Immature natural killer cell (primary cell): ENCODE results near the gene RBM17. TPM values are rescaled to one million over a fixed set of nuclear protein-coding genes. Genes with fewer than 3 reads are reported as not detected.

Source experiments
- DNase-seq, 3 donors: peaks; one replicate each; pipeline ENCODE4 v3.0.0; 2022; ENCODE audit warnings: mixed read lengths in 1 of 3
- H3K27ac Mint-ChIP-seq, 6 donors: one replicate each; pipeline ENCODE4 v1.8.0; 2020; ENCODE audit warnings: mixed read lengths in 6 of 6, mild to moderate bottlenecking in 5 of 6, inconsistent platforms in 4 of 6, moderate library complexity in 3 of 6
- H3K27me3 Mint-ChIP-seq, 3 donors: one replicate each; pipeline ENCODE4 v1.8.0; 2020 to 2021; ENCODE audit warnings: low read depth in 3 of 3, mild to moderate bottlenecking in 3 of 3, mixed read lengths in 3 of 3, moderate library complexity in 3 of 3, inconsistent platforms in 1 of 3
- H3K36me3 Mint-ChIP-seq, 3 donors: one replicate each; pipeline ENCODE4 v1.8.0; 2020; ENCODE audit warnings: mixed read lengths in 3 of 3, inconsistent platforms in 2 of 3, mild to moderate bottlenecking in 2 of 3
- H3K4me1 Mint-ChIP-seq, 2 donors: one replicate each; pipeline ENCODE4 v1.8.0; 2020; ENCODE audit warnings: inconsistent platforms in 2 of 2, mild to moderate bottlenecking in 2 of 2, mixed read lengths in 2 of 2, moderate library complexity in 1 of 2
- H3K4me3 Mint-ChIP-seq, 5 donors: one replicate each; pipeline ENCODE4 v1.8.0; 2020; ENCODE audit warnings: mild to moderate bottlenecking in 5 of 5, mixed read lengths in 5 of 5, inconsistent platforms in 3 of 5, moderate library complexity in 3 of 5
- H3K9me3 Mint-ChIP-seq, 6 donors: one replicate each; pipeline ENCODE4 v1.8.0; 2020; ENCODE audit warnings: mild to moderate bottlenecking in 6 of 6, mixed read lengths in 6 of 6, inconsistent platforms in 4 of 6, moderate library complexity in 3 of 6
- polyA plus RNA-seq, 3 donors: library from polyadenylated mRNA; unstranded; fragments of 300-500 nt; fragmentation: Illumina TruSeq; gene quantifications; one replicate each; pipeline ENCODE4 v1.2.3, GENCODE V29; 2021

RBM17 gene
- polyA plus RNA-seq, 3 donors from 2014 or later: 30.9 to 91.5 (median 55.5) TPM

DNA sequence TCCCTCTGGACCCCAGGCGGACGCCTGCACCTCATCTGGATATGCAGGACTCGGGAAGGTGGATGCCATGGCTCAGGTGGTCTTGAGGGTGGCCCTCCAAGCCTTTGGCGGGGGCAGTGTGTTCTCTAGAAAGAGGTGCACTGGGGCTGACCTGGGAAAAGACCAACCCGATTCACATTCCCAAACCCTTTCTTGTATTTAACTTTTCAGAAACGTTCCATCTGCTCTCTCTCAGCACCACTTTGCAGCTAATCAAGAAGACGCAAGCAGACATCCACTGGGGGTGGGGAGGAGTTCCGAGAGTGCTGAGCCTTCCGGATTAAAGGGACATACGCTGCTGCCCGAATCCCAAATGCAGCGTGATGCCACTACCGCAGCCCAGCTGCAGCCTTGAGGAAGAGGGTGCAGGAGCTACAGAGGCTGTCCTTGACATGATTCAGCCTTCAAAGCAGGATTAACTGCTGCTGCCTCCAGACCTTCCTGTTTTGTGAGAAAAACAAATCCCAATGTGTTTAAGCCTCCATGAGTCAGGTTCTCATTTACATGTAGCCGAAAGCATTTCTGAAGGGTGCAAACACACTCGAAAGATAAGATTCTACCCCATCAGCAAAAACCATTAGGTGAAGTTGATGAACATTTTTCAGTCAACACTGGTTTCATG, 39.9 kb downstream of the RBM17 start:
- peaks cover 16 to 17% of the 10 kb centered on the region in 2 donors for H3K4me1 Mint-ChIP-seq
- DNase-seq: no peak
- no peak overlapping the region for H3K27ac Mint-ChIP-seq
- peaks cover 12 to 16% (median 13%) of the 10 kb centered on the region in 3 donors for H3K27me3 Mint-ChIP-seq
- no peak overlapping the region for H3K4me3 Mint-ChIP-seq
- no peaks in the 10 kb centered on the region for H3K9me3 Mint-ChIP-seq
- H3K36me3 Mint-ChIP-seq: no peaks in the 10 kb centered on the region

DNA sequence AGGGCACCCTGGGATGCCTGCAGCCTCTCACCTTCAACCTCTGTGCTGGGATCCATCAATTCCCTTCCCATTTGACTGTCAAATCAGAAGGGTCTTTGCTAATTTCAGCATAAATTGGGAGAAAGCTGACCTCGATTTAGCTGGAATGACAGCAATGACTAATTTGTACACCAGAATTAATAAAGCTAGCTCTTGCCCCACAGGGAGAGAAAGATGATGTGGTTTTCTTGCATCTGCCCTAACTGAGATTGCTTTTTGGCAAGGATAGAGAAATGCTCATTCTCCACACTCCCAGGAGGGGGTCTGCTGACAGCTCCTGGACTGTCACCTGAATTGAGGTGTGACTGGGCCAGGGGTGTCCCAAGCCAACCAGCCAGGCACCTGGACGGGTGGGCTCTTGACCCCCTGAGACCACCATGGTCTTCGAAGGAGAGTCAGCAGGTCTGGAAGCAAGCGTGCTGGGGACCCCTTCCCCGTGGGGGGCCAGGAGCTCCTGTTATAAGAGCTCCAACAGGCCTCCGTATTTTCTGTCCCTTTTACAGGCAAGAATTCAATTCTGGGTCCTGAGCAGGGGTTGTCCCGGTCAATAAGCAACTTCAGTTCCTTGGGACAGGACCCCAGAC, 42.1 kb downstream of the RBM17 start:
- Mint-ChIP-seq H3K4me1 (peaks cover 16 to 17% of the 10 kb centered on the region in 2 donors), H3K36me3 (no peaks in the 10 kb centered on the region), H3K4me3 (no peak overlapping the region), H3K27me3 (peaks cover 11 to 16% (median 12%) of the 10 kb centered on the region in 3 donors), H3K9me3 (no peaks in the 10 kb centered on the region), H3K27ac (no peak overlapping the region)
- no peak for DNase-seq

DNA sequence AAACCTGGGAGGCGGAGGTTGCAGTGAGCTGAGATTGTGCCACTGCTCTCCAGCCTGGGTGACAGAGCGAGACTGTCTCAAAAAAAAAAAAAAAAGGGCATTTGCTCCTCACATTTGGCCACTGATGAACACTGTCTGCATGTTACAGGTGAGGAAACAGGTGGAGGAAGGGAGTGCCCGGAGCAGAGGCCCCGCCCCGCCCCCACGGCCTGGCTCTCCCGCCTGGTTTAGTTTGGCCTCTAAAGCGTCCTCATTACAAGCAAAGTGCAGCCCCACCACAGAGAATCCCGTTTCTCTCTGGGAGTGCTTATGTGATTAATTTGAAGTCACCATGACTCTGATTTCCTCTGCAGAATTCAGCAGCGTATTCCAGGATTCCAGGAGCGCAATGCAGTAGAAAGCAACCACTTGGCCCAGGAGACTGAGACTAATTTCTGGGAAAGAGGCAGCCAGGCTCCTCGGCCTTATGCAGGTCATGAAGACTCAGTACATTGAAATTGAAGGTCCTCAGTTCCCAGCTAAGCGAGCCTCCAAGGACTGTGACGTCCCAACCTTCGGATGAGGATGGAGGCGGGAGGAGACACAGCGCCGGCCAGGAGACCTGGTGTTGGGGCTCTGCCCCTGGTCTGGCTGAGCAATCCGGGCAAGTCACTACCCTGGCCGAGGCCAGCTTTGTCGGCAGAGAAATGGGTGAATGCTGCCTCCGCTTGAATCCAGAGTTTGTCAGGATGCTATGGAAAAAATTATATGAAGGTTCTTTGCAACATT, 44.7 kb downstream of the RBM17 start:
- Mint-ChIP-seq H3K4me3 (no peak overlapping the region), H3K9me3 (no peaks in the 10 kb centered on the region), H3K27me3 (peaks cover 8 to 15% (median 11%) of the 10 kb centered on the region in 3 donors), H3K4me1 (peaks cover 16 to 17% of the 10 kb centered on the region in 2 donors), H3K36me3 (no peaks in the 10 kb centered on the region), H3K27ac (no peak overlapping the region)
- DNase-seq: no peak

DNA sequence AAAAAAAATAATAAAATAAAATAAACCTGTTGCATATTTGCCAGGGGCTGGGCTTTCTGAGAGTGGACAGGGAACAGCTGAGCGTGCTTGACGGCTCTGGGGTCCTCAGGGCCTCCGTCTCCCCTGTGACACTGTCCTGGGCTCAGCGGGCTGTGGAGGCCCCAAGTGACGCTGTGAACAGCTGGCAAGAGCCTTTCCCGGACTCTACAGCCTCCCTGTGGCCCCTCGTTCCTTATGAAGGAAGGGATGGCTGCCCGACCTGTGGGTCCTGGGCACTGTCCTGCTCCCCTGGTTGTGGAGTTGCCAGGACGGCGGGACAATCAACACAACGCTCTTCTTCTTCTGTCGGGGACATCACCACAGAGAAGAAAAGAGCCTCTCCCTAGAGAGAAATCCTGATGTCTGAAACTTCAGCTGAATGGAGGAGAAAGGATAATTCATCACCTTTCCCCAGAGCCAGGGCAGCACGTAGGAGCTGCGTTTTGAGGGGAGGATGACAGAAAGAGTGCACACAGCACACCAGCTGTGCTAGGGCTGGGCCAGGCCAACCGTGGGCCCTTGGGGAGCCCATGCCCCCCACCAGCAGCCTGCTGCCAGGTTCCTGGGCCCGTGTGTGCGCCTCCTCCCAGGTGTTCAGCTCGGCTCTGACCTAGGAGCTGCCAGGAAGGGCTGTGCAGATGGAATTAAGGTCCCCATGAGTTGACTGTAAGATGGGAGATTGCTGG, 45.4 kb downstream of the RBM17 start:
- H3K4me1 Mint-ChIP-seq: peaks cover 12 to 13% of the 10 kb centered on the region in 2 donors
- no peak overlapping the region for H3K27ac Mint-ChIP-seq
- no peaks in the 10 kb centered on the region for H3K36me3 Mint-ChIP-seq
- no peak overlapping the region for H3K4me3 Mint-ChIP-seq
- DNase-seq: no peak
- no peaks in the 10 kb centered on the region for H3K9me3 Mint-ChIP-seq
- peaks cover 6 to 13% (median 12%) of the 10 kb centered on the region in 3 donors for H3K27me3 Mint-ChIP-seq

DNA sequence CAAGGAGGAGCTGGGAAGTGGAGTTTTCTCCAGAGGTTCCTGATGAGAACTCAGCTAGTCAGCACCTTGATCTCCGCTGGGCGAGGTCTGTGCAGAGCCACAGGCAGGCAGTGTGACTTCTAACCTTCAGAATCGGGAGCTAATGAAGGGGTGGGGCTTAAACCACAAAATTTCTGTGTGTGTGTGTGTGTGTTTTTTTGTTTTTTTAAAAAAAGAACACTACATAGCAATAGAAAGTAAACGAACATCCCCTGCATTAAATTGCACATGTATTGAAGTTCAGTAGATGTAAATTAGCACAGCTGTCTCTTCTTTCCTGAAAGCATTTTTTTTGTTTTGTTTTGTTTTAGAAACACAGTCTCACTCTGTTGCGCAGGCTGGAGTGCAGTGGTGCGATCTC, 46.2 kb downstream of the RBM17 start:
- Mint-ChIP-seq H3K9me3 (no peaks in the 10 kb centered on the region), H3K4me1 (peaks cover 4 to 6% of the 10 kb centered on the region in 2 donors), H3K27me3 (peaks cover 5 to 10% (median 7%) of the 10 kb centered on the region in 3 donors), H3K4me3 (no peak overlapping the region), H3K36me3 (no peaks in the 10 kb centered on the region), H3K27ac (no peak overlapping the region)
- no peak for DNase-seq

DNA sequence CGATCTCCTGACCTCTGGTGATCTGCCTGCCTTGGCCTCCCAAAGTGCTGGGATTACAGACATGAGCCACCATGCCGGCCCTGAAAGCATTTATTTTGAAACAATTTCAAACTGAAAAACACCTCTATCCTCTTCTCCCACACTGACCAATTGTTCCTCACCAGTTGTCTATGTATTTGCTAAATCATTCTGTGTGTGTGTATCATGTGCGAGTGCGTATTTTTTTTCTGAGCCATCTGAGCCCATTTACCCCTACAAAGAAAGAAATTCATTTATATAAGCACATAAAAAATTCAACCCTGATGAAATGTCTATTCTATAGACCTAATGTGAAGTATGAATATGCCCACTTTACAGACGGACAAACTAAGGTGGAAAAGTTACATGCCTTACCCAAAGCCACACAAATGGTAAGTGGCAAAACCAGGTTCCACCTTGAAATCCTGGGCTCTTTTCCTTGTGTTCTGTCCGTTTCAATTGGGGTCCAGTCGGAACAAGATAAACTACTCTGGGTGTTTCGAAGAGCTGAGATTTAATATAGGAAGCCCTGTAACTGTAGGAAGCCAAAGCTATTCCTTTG, 46.8 kb downstream of the RBM17 start:
- H3K4me1 Mint-ChIP-seq: peaks cover 2 to 9% of the 10 kb centered on the region in 2 donors
- H3K27me3 Mint-ChIP-seq: peaks cover 3 to 8% (median 5%) of the 10 kb centered on the region in 3 donors
- no peak overlapping the region for H3K27ac Mint-ChIP-seq
- H3K9me3 Mint-ChIP-seq: no peaks in the 10 kb centered on the region
- H3K4me3 Mint-ChIP-seq: no peak overlapping the region
- no peaks in the 10 kb centered on the region for H3K36me3 Mint-ChIP-seq
- DNase-seq: no peak

DNA sequence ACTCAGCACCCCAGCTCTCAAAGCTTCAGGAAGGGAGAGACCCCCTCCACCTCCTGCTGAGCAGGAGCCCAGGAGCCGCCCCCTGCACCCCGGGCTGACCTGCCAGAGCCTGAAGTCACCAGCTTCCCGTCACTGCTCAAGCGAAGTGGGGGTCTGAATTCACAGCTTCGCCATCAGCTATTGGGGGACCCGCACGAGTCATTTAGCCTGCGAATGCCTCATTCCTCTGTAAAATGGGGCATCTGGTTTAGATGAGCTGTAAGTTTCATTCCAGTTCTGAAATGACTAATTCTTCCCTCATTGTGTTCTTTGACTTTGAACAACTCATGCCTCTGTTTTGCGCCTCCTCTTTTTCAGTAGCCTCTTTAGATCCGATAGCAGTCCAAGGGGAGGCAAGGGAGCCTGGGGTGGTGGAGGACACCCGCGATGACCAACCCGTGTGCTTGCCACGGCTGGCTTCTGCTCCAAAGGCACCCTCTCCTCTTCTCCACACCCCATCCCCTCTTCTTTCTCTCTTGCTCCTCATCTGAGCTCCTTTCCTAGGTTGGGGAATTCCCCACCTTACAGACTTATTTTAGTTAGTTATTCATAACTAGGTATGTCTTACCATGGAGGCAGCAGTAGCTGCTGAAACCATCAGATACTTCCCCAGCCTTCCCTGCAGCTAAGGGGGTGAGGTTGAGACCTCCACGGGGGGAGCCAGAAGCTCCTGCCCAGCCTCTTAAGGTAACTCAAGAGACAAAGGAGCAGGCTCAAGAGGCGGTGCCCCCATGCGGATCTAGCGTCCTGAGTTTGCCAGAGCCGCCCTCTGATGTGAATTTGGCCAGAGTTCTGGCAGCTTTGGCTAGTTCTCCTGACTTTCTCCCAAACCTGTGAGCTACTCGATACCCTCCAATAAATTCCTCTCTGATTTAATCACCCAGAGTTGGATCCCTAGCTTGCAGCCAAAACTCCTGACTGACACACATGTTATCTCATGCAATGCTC, 47.7 kb downstream of the RBM17 start:
- H3K27me3 Mint-ChIP-seq: peaks cover 3 to 8% (median 5%) of the 10 kb centered on the region in 3 donors
- H3K9me3 Mint-ChIP-seq: no peaks in the 10 kb centered on the region
- peaks cover 11% of the 10 kb centered on the region in 2 donors for H3K4me1 Mint-ChIP-seq
- DNase-seq: no peak
- H3K4me3 Mint-ChIP-seq: no peak overlapping the region
- no peaks in the 10 kb centered on the region for H3K36me3 Mint-ChIP-seq
- no peak overlapping the region for H3K27ac Mint-ChIP-seq

DNA sequence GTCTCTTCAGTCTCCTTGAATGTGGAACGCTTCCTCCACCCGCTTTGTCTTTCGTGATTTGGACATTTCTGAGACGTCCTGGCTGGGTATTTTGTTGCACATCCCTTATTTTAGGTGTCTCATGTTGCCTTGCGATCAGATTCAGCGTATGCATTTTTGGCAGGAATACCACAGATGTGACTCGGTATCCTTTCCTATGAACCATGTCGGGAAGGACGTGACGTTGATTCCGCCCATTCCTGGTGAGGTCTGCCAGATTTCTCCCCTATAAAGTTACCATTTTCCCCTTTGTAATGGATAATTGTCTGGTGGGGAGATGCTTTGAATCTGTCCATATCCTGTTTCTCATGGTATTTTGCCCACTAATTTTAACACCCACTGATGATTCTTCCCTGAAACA, 49.6 kb downstream of the RBM17 start:
- Mint-ChIP-seq H3K36me3 (no peaks in the 10 kb centered on the region), H3K4me3 (no peak overlapping the region), H3K27me3 (peaks cover 3 to 8% (median 4%) of the 10 kb centered on the region in 3 donors), H3K4me1 (peaks cover 11 to 13% of the 10 kb centered on the region in 2 donors), H3K9me3 (no peaks in the 10 kb centered on the region), H3K27ac (no peak overlapping the region)
- DNase-seq: no peak

DNA sequence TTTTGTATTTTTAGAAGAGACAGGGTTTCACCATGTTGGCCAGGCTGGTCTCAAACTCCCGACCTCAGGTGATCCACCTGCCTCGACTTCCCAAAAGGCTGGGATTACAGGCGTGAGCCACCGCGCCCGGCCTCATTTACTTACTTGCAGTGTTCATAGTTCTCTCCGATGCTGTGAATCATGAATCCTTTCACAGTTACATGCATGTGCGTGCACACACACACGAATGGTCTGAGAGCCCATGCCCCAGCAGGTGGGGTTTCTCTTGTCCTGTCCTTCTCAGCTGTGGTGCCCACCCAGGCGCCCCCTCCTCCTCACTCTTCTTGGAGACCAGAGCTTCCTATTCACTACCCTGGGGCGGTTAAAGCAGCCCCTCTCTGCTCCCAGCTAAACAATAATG, 50.6 kb downstream of the RBM17 start:
- no peak overlapping the region for H3K4me3 Mint-ChIP-seq
- H3K4me1 Mint-ChIP-seq: peaks cover 17 to 22% of the 10 kb centered on the region in 2 donors
- no peak for DNase-seq
- no peaks in the 10 kb centered on the region for H3K36me3 Mint-ChIP-seq
- H3K9me3 Mint-ChIP-seq: no peaks in the 10 kb centered on the region
- H3K27ac Mint-ChIP-seq: no peak overlapping the region
- H3K27me3 Mint-ChIP-seq: peaks cover 3 to 10% (median 7%) of the 10 kb centered on the region in 3 donors

DNA sequence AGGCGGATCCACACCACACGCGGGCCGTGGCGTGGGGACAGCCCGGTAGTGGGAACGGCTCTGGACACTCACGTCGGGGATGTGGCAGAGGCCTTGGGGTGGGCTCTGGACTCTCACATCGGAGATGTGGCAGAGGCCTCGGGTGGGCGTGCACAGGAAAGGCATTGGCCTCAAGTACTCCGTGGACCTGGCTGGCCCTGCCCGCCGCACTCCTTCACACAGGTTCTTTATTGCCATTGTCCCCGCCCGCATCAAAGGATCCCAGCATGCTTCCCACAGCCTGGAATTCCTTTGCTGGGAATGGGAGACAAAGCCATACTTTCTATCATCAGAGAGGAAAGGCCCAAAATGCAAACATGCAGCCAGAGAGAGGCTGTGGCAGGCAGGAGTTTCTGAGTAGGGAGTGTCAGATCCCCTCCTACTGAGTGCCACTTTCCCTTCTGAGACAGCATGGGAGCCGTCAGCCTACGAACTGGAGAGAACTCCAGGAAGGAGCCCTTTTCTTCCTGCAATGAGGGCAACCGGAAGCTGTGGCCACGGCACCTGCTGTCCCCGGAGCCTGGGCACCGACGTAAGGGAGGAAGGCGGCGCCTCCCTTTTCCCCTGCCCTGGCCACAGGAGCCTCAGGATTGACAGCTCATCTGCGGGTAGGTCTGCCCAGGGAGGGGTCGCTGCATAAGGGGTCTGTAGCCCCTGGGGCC, 51.5 kb downstream of the RBM17 start:
- Mint-ChIP-seq H3K27me3 (peaks cover 3 to 10% (median 8%) of the 10 kb centered on the region in 3 donors), H3K36me3 (no peaks in the 10 kb centered on the region), H3K9me3 (no peaks in the 10 kb centered on the region), H3K27ac (peak overlapping the region in 1 of 6 donors; percentile 68), H3K4me1 (peaks cover 17 to 22% of the 10 kb centered on the region in 2 donors), H3K4me3 (peak overlapping the region in 2 of 5 donors; percentile 18 to 85)
- no peak for DNase-seq

DNA sequence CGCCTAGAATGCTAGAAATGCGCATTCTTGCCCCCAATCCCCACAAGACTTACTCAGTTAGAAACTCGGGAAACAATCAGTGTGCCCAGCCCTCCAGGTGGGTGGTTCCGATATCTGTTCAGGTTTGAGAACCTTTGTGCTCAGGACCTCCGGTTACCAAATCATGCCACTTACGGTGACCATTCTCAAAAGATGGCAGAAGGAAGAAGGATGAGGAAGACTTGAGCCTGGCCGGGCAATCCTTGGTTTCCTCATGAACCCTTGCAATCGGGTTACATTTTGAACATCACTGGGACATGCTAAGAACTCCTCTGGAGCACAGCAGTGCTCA, 52.1 kb downstream of the RBM17 start:
- Mint-ChIP-seq H3K4me1 (peaks cover 20 to 23% of the 10 kb centered on the region in 2 donors), H3K4me3 (peak overlapping the region in 1 of 5 donors; percentile 85), H3K27me3 (peaks cover 1 to 8% (median 6%) of the 10 kb centered on the region in 3 donors), H3K36me3 (no peaks in the 10 kb centered on the region), H3K9me3 (no peaks in the 10 kb centered on the region), H3K27ac (peak overlapping the region in 1 of 6 donors; percentile 68)
- no peak for DNase-seq
